GM23338 (cell line): ENCODE measurements around the gene CEMIP2. TPM values are rescaled to one million over a fixed set of nuclear protein-coding genes. Genes with fewer than 3 reads are reported as not detected.

Experiments
- ATAC-seq: fragments of 200-7000 bp; cut with Tn5 transposase; 3 replicates; pipeline ENCODE4 v1.9.1; 2020
- DNase-seq: peaks from one replicate; pipeline ENCODE4 v3.0.0-alpha.2; 2015; ENCODE audit warnings: low spot score
- H2AFZ ChIP-seq: fragments of 200-600 bp; sonication (generic); 2 replicates; pipeline ENCODE4 v1.8.0; 2016; ENCODE audit warnings: antibody characterized with exemption, mild to moderate bottlenecking, moderate library complexity
- H3F3A ChIP-seq: fragments of 200-600 bp; sonication (generic); replicated peaks from 2 replicates; pipeline ENCODE4 v1.8.0; 2017; ENCODE audit warnings: antibody characterized with exemption, mixed run types, low read depth
- H3K27ac ChIP-seq: fragments of 200-600 bp; sonication (generic); 2 replicates; pipeline ENCODE4 v1.6.1; 2016; ENCODE audit warnings: low read depth
- H3K27me3 ChIP-seq: fragments of 200-600 bp; sonication (generic); 2 replicates; pipeline ENCODE4 v1.8.0; 2016; ENCODE audit warnings: mild to moderate bottlenecking, mixed run types, moderate library complexity; ENCODE audit not compliant: insufficient read depth
- H3K36me3 ChIP-seq: fragments of 200-600 bp; sonication (generic); 2 replicates; pipeline ENCODE4 v1.8.0; 2016; ENCODE audit warnings: mild to moderate bottlenecking; ENCODE audit not compliant: insufficient read depth
- H3K4me1 ChIP-seq: fragments of 200-600 bp; sonication (generic); 2 replicates; pipeline ENCODE4 v1.8.0; 2016; ENCODE audit warnings: mild to moderate bottlenecking, moderate library complexity; ENCODE audit not compliant: insufficient read depth
- H3K4me2 ChIP-seq: fragments of 200-600 bp; sonication (generic); 2 replicates; pipeline ENCODE4 v1.7.1; 2017; ENCODE audit warnings: mixed run types
- H3K4me3 ChIP-seq: fragments of 200-600 bp; sonication (generic); 2 replicates; pipeline ENCODE4 v1.6.1; 2016; ENCODE audit warnings: mixed run types
- H3K79me2 ChIP-seq: fragments of 200-600 bp; sonication (generic); replicated peaks from 2 replicates; pipeline ENCODE4 v1.8.0; 2017; ENCODE audit warnings: mild to moderate bottlenecking; ENCODE audit not compliant: insufficient read depth
- H3K9me2 ChIP-seq: fragments of 200-600 bp; sonication (generic); 2 replicates; pipeline ENCODE4 v1.8.0; 2017; ENCODE audit not compliant: insufficient read depth
- H4K20me1 ChIP-seq: fragments of 200-600 bp; sonication (generic); replicated peaks from 2 replicates; pipeline ENCODE4 v1.8.0; 2017; ENCODE audit warnings: mild to moderate bottlenecking; ENCODE audit not compliant: insufficient read depth
- H3K27ac Mint-ChIP-seq: 2 replicates; pipeline ENCODE4 v1.8.0; 2020; ENCODE audit warnings: inconsistent platforms, mild to moderate bottlenecking, moderate library complexity, mixed read lengths
- H3K27me3 Mint-ChIP-seq: 3 replicates; pipeline ENCODE4 v1.8.0; 2022; ENCODE audit warnings: low read depth, mild to moderate bottlenecking, moderate library complexity, mixed read lengths, inconsistent platforms; ENCODE audit not compliant: insufficient read depth, poor library complexity
- H3K36me3 Mint-ChIP-seq: 3 replicates; pipeline ENCODE4 v1.8.0; 2021; ENCODE audit warnings: low read depth, mild to moderate bottlenecking, inconsistent platforms, moderate library complexity, mixed read lengths
- H3K4me1 Mint-ChIP-seq: 3 replicates; pipeline ENCODE4 v1.8.0; 2020; ENCODE audit warnings: mild to moderate bottlenecking, inconsistent platforms, mixed read lengths
- H3K4me3 Mint-ChIP-seq: 3 replicates; pipeline ENCODE4 v1.8.0; 2021; ENCODE audit warnings: moderate library complexity, mild to moderate bottlenecking, inconsistent platforms, mixed read lengths
- H3K9me3 Mint-ChIP-seq: 3 replicates; pipeline ENCODE4 v1.8.0; 2020; ENCODE audit warnings: moderate library complexity, mild to moderate bottlenecking, inconsistent platforms, mixed read lengths
- CREB1 ChIP-seq: fragments of 250-450 bp; sonication (Bioruptor Pico); IDR thresholded peaks from 2 replicates; pipeline ENCODE4 v1.5.0; 2020; ENCODE audit warnings: low read depth, mild to moderate bottlenecking, moderate library complexity
- EZH2 ChIP-seq: fragments of 200-600 bp; sonication (generic); IDR thresholded peaks from one replicate; pipeline ENCODE4 v1.8.0; 2017; ENCODE audit warnings: antibody characterized with exemption, mild to moderate bottlenecking, low read depth; ENCODE audit not compliant: unreplicated experiment
- EZH2phosphoT487 ChIP-seq: fragments of 200-600 bp; sonication (generic); IDR thresholded peaks from one replicate; pipeline ENCODE4 v1.8.1; 2018; ENCODE audit warnings: antibody characterized with exemption; ENCODE audit not compliant: unreplicated experiment
- JUNB ChIP-seq: IDR thresholded peaks from one replicate; pipeline ENCODE4 v1.6.1; 2016; ENCODE audit warnings: antibody characterized with exemption; ENCODE audit not compliant: unreplicated experiment
- NANOG ChIP-seq: IDR thresholded peaks from 2 replicates; pipeline ENCODE4 v1.6.1; 2016; ENCODE audit warnings: antibody characterized with exemption, borderline replicate concordance
- STAT1 ChIP-seq: IDR thresholded peaks from one replicate; pipeline ENCODE4 v1.6.1; 2016; ENCODE audit warnings: antibody characterized with exemption; ENCODE audit not compliant: unreplicated experiment
- ZNF331 ChIP-seq: fragments of 250-450 bp; sonication (Bioruptor Pico); IDR thresholded peaks from 2 replicates; pipeline ENCODE4 v1.5.0; 2020; ENCODE audit warnings: low read depth, mild to moderate bottlenecking, moderate library complexity
- polyA plus RNA-seq: library from polyadenylated mRNA; unstranded; fragments of >200 nt; fragmentation: Nextera tagmentation; extraction: Ambion mirVana; gene quantifications from 2 replicates; pipeline ENCODE4 v1.2.1, GENCODE V29; 2016
- total RNA-seq: library from RNA; depleted of rRNA; stranded (reverse); fragments of >200 nt; shearing (Covaris generic); gene quantifications from 2 replicates; pipeline ENCODE4 v1.2.3, GENCODE V29; 2014
- TF ChIP-seq, protein P1 (sequence below): IDR thresholded peaks from 2 replicates; pipeline ENCODE4 v1.6.1; 2016; ENCODE audit warnings: antibody characterized with exemption
- TF ChIP-seq, protein P2 (sequence below): IDR thresholded peaks from one replicate; pipeline ENCODE4 v1.6.1; 2018; ENCODE audit warnings: antibody characterized with exemption; ENCODE audit not compliant: unreplicated experiment
- TF ChIP-seq, protein P3 (sequence below), 2 experiments: fragments of 200-600 bp in 1 of 2; sonication (generic) in 1 of 2; conservative IDR thresholded peaks; 2 replicates each; pipeline versions ENCODE4 v1.5.1 to v1.6.1; 2016 to 2017; ENCODE audit warnings: antibody characterized with exemption in 2 of 2, low read depth in 2 of 2, mild to moderate bottlenecking in 2 of 2, moderate library complexity in 1 of 2

CEMIP2 gene
- total and polyA plus RNA-seq, 2 experiments from 2014 or later, result 23.0 to 76.7 TPM

DNA sequence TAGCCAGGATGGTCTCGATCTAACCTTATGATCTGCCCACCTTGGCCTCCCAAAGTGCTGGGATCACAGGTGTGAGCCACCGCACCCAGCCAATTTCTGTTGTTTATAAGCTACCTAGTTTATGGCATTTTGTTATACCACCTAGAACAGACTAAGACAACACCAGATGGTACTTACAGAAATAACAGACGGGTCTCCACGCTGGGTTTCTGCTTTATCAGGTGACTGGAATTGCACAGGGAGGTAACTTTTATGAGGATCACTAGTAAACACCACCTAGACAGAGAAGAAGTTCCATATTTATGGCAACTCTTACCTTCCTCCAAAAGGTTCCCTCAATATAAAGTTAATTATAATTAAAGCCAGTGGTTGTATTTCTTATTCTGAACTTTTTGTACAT lies 74.0 kb downstream of the CEMIP2 start:
- H3K27ac Mint-ChIP-seq, result no peak overlapping the region
- no peaks in the 10 kb centered on the region; the same call in 2 of the 3 replicates for H3K9me3 Mint-ChIP-seq
- no peaks in the 10 kb centered on the region for H3K27me3 Mint-ChIP-seq
- no peaks in the 10 kb centered on the region for H3K4me1 ChIP-seq
- no peak overlapping the region for H3K27ac ChIP-seq
- no peaks in the 10 kb centered on the region for H3K9me2 ChIP-seq
- no peaks in the 10 kb centered on the region for H3K4me1 Mint-ChIP-seq
- peaks cover 40% of the 10 kb centered on the region for H3K36me3 ChIP-seq
- H2AFZ ChIP-seq, result no peak overlapping the region
- no peak for DNase-seq
- peaks cover 59% of the 10 kb centered on the region for H3K36me3 Mint-ChIP-seq
- H3F3A ChIP-seq, result no peaks in the 10 kb centered on the region
- H3K4me3 Mint-ChIP-seq, result no peak overlapping the region
- H3K4me2 ChIP-seq, result no peak overlapping the region
- H4K20me1 ChIP-seq, result no peaks in the 10 kb centered on the region
- TF ChIP-seq CREB1 (CRISPR knock-in tag) (no peak), EZH2 (no peak), STAT1 (no peak), JUNB (no peak), EZH2phosphoT487 (no peak), ZNF331 (CRISPR knock-in tag) (no peak)
- TF ChIP-seq, protein P1, sequence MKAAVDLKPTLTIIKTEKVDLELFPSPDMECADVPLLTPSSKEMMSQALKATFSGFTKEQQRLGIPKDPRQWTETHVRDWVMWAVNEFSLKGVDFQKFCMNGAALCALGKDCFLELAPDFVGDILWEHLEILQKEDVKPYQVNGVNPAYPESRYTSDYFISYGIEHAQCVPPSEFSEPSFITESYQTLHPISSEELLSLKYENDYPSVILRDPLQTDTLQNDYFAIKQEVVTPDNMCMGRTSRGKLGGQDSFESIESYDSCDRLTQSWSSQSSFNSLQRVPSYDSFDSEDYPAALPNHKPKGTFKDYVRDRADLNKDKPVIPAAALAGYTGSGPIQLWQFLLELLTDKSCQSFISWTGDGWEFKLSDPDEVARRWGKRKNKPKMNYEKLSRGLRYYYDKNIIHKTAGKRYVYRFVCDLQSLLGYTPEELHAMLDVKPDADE, result no peak
- TF ChIP-seq, protein P2, sequence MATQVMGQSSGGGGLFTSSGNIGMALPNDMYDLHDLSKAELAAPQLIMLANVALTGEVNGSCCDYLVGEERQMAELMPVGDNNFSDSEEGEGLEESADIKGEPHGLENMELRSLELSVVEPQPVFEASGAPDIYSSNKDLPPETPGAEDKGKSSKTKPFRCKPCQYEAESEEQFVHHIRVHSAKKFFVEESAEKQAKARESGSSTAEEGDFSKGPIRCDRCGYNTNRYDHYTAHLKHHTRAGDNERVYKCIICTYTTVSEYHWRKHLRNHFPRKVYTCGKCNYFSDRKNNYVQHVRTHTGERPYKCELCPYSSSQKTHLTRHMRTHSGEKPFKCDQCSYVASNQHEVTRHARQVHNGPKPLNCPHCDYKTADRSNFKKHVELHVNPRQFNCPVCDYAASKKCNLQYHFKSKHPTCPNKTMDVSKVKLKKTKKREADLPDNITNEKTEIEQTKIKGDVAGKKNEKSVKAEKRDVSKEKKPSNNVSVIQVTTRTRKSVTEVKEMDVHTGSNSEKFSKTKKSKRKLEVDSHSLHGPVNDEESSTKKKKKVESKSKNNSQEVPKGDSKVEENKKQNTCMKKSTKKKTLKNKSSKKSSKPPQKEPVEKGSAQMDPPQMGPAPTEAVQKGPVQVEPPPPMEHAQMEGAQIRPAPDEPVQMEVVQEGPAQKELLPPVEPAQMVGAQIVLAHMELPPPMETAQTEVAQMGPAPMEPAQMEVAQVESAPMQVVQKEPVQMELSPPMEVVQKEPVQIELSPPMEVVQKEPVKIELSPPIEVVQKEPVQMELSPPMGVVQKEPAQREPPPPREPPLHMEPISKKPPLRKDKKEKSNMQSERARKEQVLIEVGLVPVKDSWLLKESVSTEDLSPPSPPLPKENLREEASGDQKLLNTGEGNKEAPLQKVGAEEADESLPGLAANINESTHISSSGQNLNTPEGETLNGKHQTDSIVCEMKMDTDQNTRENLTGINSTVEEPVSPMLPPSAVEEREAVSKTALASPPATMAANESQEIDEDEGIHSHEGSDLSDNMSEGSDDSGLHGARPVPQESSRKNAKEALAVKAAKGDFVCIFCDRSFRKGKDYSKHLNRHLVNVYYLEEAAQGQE, result no peak
- TF ChIP-seq, protein P3, sequence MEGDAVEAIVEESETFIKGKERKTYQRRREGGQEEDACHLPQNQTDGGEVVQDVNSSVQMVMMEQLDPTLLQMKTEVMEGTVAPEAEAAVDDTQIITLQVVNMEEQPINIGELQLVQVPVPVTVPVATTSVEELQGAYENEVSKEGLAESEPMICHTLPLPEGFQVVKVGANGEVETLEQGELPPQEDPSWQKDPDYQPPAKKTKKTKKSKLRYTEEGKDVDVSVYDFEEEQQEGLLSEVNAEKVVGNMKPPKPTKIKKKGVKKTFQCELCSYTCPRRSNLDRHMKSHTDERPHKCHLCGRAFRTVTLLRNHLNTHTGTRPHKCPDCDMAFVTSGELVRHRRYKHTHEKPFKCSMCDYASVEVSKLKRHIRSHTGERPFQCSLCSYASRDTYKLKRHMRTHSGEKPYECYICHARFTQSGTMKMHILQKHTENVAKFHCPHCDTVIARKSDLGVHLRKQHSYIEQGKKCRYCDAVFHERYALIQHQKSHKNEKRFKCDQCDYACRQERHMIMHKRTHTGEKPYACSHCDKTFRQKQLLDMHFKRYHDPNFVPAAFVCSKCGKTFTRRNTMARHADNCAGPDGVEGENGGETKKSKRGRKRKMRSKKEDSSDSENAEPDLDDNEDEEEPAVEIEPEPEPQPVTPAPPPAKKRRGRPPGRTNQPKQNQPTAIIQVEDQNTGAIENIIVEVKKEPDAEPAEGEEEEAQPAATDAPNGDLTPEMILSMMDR (conservative IDR thresholded peaks at IDR 0.05; ENCODE audit: low read depth in 2 of 2), result no peak
- H3K4me3 ChIP-seq, result no peak overlapping the region
- no peaks in the 10 kb centered on the region for H3K27me3 ChIP-seq
- no peak for ATAC-seq
- H3K79me2 ChIP-seq, result no peaks in the 10 kb centered on the region

DNA sequence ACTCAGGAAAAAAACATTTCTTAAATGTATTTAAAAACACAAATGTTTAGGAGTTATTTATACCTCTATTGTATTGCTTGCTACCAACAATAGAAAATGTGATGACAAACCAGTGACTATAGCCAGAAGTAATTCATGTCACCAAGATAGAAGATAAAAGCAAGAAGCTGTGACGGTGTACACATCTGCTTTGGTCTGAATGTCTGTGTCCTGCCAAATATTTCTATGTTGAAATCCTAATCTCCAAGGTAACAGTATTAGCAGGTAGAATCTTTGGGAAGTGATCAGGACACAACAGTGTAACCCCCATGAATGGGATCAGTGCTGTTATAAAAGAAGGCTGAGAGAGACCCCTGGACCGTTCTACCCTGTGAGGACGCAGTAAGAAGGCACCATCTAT lies 74.7 kb downstream of the CEMIP2 start:
- H3K4me3 ChIP-seq, result no peak overlapping the region
- peaks cover 40% of the 10 kb centered on the region for H3K36me3 ChIP-seq
- Mint-ChIP-seq H3K36me3 (peaks cover 65% of the 10 kb centered on the region), H3K4me1 (no peaks in the 10 kb centered on the region), H3K4me3 (no peak overlapping the region), H3K9me3 (no peaks in the 10 kb centered on the region; the same call in 2 of the 3 replicates), H3K27ac (no peak overlapping the region), H3K27me3 (no peaks in the 10 kb centered on the region)
- no peak for DNase-seq
- H3F3A ChIP-seq, result no peaks in the 10 kb centered on the region
- H3K4me1 ChIP-seq, result no peaks in the 10 kb centered on the region
- no peak for ATAC-seq
- no peaks in the 10 kb centered on the region for H4K20me1 ChIP-seq
- no peaks in the 10 kb centered on the region for H3K79me2 ChIP-seq
- no peak overlapping the region for H3K4me2 ChIP-seq
- H3K27me3 ChIP-seq, result no peaks in the 10 kb centered on the region
- no peak for TF ChIP-seq JUNB
- no peak for TF ChIP-seq NANOG
- no peak overlapping the region for H2AFZ ChIP-seq
- no peaks in the 10 kb centered on the region for H3K9me2 ChIP-seq
- no peak overlapping the region for H3K27ac ChIP-seq
